ENCODE data around the gene COL6A3. TPM values are rescaled to one million over a fixed set of nuclear protein-coding genes. Genes with fewer than 3 reads are reported as not detected.

The COL6A3 gene
- total RNA-seq, 1 experiment from 2014 or later: 1.2 TPM

GRCh38 chr2:237333748-237334147, 80.2 kb downstream of the COL6A3 start:
- Histone ChIP-seq H3K4me3 (replicated peaks in 1 of 2; ENCODE audit: low read depth in 1 of 2, low read length in 2 of 2) (no peak overlapping the region), H3K27ac (ENCODE audit: low read depth, low read length) (no peak overlapping the region), H3K4me2 (ENCODE audit: low read length) (no peak overlapping the region), H4K20me1 (ENCODE audit: insufficient read depth) (no peaks in the 10 kb centered on the region), H3K79me2 (ENCODE audit: insufficient read depth, low read length) (no peaks in the 10 kb centered on the region), H3K9ac (ENCODE audit: low read length) (no peak overlapping the region), H3K9me2 (ENCODE audit: insufficient read depth) (no peaks in the 10 kb centered on the region), H3K4me1 (ENCODE audit: control insufficient read depth in 1 of 2, insufficient read depth in 2 of 2, low read length in 2 of 2) (no peaks in the 10 kb centered on the region), H3K27me3 (ENCODE audit: insufficient read depth, low read length) (no peaks in the 10 kb centered on the region), H3K9me3 (ENCODE audit: control insufficient read depth in 1 of 2, insufficient read depth in 1 of 2, low read depth in 1 of 2, low read length in 2 of 2) (no peaks in the 10 kb centered on the region), H3K36me3 (ENCODE audit: control insufficient read depth in 1 of 2, insufficient read depth in 2 of 2, low read length in 2 of 2) (no peaks in the 10 kb centered on the region), H2AFZ (ENCODE audit: low read depth, low read length, poor library complexity, severe bottlenecking) (no peak overlapping the region)
- no TSS peak for BruUV-seq (replicated peaks)
- RAD21 ChIA-PET (ENCODE audit: low non-redundant PET in 1 of 2, low total read pairs in 2 of 2, uncharacterized antibody in 2 of 2, unreplicated experiment in 2 of 2): no interaction called here
- intact Hi-C loops (cut with micrococcal nuclease): no loop called here
- ATAC-seq: no peak
- TF ChIP-seq FOSL1 (IDR thresholded peaks at IDR 0.05; ENCODE audit: low read depth) (no peak), SRF (IDR thresholded peaks at IDR 0.05; ENCODE audit: low read depth) (no peak), CTCF (IDR thresholded peaks at IDR 0.05 in 2 of 3, conservative IDR thresholded peaks at IDR 0.05 in 1 of 3; ENCODE audit: borderline replicate concordance in 1 of 3, insufficient read depth in 1 of 3, low read depth in 2 of 3, low read length in 2 of 3) (no peak), JUND (IDR thresholded peaks at IDR 0.05) (no peak), CBX3 (IDR thresholded peaks at IDR 0.05; ENCODE audit: low read depth) (no peak), EZH2phosphoT487 (IDR thresholded peaks at IDR 0.05; ENCODE audit: borderline replicate concordance) (no peak), POLR2A (IDR thresholded peaks at IDR 0.05; ENCODE audit: borderline replicate concordance, extremely low read depth, insufficient read depth, insufficient read length) (no peak), ATF3 (IDR thresholded peaks at IDR 0.05) (no peak), TCF7L2 (IDR thresholded peaks at IDR 0.05; ENCODE audit: borderline replicate concordance, extremely low read depth, insufficient read depth, insufficient read length) (no peak), MAX (IDR thresholded peaks at IDR 0.05) (no peak), CEBPB (IDR thresholded peaks at IDR 0.05; ENCODE audit: low read depth) (no peak), ZNF274 (IDR thresholded peaks at IDR 0.05; ENCODE audit: low read depth, low read length) (no peak), SP1 (IDR thresholded peaks at IDR 0.05; ENCODE audit: low read depth) (no peak), ELF1 (IDR thresholded peaks at IDR 0.05; ENCODE audit: borderline replicate concordance, low read depth) (no peak)
- POLR2A ChIA-PET: no interaction called here
- no peak for DNase-seq (ENCODE audit: low read depth, low spot score)
- CTCF ChIA-PET: no interaction called here
